GM12865 (cell line): ENCODE results near the gene PALM.

ENCODE experiments used
- DNase-seq: peaks from one replicate; pipeline ENCODE4 v3.0.0; 2010; ENCODE audit warnings: low read depth
- H3K4me3 ChIP-seq: 2 replicates; pipeline ENCODE4 v1.5.1; 2011; ENCODE audit warnings: mild to moderate bottlenecking, low read depth, low read length, control low read depth
- TF ChIP-seq, protein P1 (sequence below): IDR thresholded peaks from 2 replicates; pipeline ENCODE4 v1.5.1; 2011; ENCODE audit warnings: low read length, control low read depth, low read depth, inconsistent platforms; ENCODE audit not compliant: insufficient read depth; ENCODE audit errors: missing control alignments

Gene PALM

DNA sequence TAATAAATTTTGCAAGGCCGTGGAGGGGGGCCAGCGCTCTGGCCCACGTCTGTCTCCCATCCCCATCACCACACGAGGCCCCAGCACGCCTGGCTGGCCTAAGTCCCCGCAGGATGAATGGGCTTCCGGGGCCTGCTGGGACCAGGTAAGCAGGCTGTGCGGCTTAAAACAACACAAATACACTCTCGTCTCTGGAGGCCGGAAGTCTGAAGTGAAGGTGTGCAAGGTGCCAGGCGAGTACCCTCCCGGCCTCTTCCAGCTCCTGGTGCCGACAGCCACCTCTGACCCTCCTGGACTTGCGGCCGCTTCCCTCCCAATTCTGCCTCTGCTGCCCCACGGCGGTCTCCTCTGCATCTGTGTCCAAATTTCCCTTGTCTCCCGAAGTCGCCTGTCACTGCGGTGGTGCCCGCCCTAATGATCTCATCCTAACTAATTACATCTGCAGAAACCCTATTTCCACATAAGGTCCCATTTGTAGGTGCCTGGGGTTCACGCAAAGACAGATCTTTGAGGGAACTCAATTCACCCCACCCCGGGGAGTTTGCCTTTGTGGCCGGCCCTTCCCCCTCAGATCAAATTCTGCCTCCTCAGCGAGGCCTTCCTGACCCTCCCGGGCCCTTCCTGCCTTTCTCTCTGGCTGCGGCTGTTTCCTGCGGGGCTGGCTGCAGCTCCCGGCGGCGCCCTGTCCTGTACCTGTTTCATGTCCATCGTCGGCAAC, 80.4 kb downstream of the PALM start:
- no peak overlapping the region for H3K4me3 ChIP-seq
- TF ChIP-seq, protein P1, sequence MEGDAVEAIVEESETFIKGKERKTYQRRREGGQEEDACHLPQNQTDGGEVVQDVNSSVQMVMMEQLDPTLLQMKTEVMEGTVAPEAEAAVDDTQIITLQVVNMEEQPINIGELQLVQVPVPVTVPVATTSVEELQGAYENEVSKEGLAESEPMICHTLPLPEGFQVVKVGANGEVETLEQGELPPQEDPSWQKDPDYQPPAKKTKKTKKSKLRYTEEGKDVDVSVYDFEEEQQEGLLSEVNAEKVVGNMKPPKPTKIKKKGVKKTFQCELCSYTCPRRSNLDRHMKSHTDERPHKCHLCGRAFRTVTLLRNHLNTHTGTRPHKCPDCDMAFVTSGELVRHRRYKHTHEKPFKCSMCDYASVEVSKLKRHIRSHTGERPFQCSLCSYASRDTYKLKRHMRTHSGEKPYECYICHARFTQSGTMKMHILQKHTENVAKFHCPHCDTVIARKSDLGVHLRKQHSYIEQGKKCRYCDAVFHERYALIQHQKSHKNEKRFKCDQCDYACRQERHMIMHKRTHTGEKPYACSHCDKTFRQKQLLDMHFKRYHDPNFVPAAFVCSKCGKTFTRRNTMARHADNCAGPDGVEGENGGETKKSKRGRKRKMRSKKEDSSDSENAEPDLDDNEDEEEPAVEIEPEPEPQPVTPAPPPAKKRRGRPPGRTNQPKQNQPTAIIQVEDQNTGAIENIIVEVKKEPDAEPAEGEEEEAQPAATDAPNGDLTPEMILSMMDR, result no peak
- no peak for DNase-seq

DNA sequence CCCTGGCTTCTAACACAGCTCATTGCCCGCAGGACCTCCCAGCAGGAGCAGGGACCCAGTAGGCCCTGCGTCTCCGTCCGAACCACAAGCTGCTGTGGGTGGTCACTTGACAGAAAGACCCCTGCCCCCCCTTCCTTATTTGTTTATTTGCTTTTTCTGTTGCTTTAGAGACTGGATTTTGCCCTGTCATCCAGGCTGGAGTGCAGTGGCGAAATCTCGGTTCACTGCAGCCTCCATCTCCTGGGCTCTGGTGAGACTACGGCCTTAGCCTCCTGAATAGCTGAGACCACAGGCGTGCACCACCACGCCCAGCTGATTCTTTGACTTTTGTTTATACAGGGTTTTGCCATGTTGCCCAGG, 80.9 kb downstream of the PALM start:
- no peak overlapping the region for H3K4me3 ChIP-seq
- DNase-seq, result no peak
- TF ChIP-seq, protein P1, result no peak

DNA sequence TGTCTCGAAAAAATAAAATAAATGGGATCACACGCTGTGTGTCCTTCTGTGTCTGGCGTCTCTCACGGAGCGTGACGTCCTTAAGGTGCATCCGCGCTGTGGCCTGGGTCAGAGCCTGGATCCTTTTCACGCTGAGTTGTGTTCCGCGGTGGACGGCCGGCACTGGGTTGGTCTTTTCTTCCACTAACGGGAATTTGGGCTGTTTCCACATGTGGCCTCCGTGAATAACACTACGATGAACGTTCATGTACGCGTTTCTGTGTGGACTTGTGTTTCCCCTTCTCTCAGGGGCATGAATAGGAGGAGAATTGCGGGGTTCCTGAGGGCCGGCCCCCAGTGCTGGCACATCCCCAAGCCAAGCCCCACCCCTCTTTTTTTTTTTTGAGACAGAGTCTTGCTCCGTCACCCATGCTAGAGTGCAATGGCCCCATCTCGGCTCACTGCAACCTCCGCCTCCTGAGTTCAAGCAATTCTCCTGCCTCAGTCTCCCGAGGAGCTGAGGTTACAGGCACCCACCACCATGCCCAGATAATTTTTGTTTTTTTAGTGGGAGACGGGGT, 82.4 kb downstream of the PALM start:
- no peak for DNase-seq
- TF ChIP-seq, protein P1, result no peak
- H3K4me3 ChIP-seq, result no peak overlapping the region

DNA sequence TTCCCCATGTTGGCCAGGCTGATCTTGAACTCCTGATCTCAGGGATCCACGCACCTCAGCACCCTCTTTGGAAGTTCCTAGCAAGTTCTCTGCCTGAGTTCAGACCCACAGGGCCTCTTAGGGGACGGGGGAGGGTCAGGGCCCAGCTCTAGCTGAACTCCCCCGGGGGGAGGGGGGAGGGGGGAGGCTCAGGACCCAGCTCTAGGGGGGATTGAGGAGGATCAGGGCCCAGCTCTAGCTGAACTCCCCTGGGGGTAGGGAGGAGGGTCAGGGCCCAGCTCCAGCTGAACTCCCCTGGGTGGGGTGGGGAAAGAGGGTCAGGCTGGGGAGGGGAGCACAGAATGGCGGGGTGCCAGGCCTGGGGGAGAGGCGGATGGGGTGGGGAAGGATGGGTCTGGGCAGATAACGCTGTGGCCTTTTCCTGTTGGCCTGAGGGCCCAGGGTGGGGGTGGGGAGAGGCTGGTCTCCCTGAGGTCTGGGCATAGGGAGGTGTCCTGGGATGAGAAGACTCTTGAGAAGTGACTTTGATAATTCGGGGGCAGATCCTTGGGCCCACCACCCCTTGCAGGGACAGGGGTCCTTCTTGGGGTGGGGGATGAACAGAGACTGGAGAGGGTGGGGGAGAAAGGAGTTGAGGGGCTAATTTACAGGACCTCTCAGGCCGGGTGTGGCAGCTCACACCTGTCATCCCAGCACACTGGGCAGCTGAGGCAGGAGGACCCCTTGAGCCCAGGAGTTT, 83.0 kb downstream of the PALM start:
- H3K4me3 ChIP-seq, result no peak overlapping the region
- TF ChIP-seq, protein P1, result no peak
- DNase-seq, result no peak

DNA sequence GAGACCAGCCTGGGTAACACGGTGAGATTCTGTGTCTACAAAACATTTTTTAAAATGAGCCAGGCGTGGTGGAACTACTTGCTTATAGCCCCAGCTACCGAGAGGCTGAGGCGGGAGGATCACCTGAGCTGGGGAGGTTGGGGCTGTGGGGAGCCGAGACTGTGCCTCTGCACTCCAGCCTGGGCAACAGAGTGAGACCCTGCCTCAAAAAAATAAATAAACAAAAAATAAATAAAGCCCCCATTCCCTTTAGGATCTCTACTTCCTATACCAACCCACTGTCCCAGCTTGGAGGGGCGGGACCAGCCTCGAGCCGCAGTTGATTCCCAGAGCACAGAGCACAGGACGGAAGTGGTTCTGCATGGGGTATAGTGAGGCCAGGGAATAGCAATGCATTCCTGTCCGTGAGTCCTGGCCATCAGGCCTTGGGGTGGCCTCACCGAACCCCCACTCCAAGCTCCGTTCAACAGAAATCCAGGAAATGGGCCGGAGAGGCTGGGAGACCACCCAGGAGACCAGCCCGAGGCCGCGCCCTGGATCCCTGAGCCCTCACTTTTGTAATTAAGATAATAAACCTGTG, 83.7 kb downstream of the PALM start:
- TF ChIP-seq, protein P1, result no peak
- no peak overlapping the region for H3K4me3 ChIP-seq
- DNase-seq, result no peak

DNA sequence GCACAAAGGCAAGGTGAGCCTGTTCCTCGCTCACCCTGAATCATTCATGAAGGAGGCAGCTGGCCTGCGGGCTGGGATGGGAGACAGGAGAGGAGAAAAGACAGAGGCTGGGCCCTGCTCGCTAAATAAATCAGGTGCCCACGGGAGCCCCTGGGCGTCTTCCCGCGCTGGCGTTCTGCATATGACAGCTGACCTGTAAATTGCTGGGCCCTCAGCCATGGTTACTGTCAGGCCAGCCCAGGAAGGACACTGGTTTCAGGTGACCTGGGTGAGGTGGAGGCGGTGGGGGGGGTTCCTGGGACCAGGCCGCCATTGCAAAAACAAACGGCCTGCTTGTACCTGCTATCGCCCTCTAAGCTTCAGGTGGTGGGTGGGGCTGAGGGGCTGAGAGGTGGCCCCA, 85.1 kb downstream of the PALM start:
- DNase-seq, result no peak
- TF ChIP-seq, protein P1, result no peak
- H3K4me3 ChIP-seq, result no peak overlapping the region
